Measurements from ENCODE around the gene NRCAM. TPM values are rescaled to one million over a fixed set of nuclear protein-coding genes. Genes with fewer than 3 reads are reported as not detected.

Gene NRCAM
- total RNA-seq, 1 experiment from 2014 or later: 2.7 TPM

GRCh38 chr7:108181073-108181985 is 274.9 kb downstream of the NRCAM start:
- TF ChIP-seq E2F1 (CRISPR knock-in tag; IDR thresholded peaks at IDR 0.05) (no peak), CREB1 (CRISPR knock-in tag; IDR thresholded peaks at IDR 0.05) (no peak), IRF1 (CRISPR knock-in tag; IDR thresholded peaks at IDR 0.05) (no peak), ZNF532 (CRISPR knock-in tag; IDR thresholded peaks at IDR 0.05; ENCODE audit: borderline replicate concordance) (no peak), FOXP1 (CRISPR knock-in tag; IDR thresholded peaks at IDR 0.05; ENCODE audit: borderline replicate concordance) (no peak), TEAD1 (CRISPR knock-in tag; IDR thresholded peaks at IDR 0.05) (peak; percentile 43; the same call in 1 of the 2 replicates), ZNF423 (CRISPR knock-in tag; IDR thresholded peaks at IDR 0.05) (no peak), SP1 (CRISPR knock-in tag; conservative IDR thresholded peaks at IDR 0.05) (no peak; the same call in 1 of the 2 replicates), ETV6 (CRISPR knock-in tag; IDR thresholded peaks at IDR 0.05) (0 out of 2 replicates have a peak, but pooled peaks have one; percentile 45), RORB (CRISPR knock-in tag; IDR thresholded peaks at IDR 0.05) (no peak), ZNF138 (CRISPR knock-in tag; conservative IDR thresholded peaks at IDR 0.05) (no peak), CTCF (IDR thresholded peaks at IDR 0.05) (peak; percentile 60), FOXP4 (CRISPR knock-in tag; IDR thresholded peaks at IDR 0.05) (0 out of 2 replicates have a peak, but pooled peaks have one; percentile 26), NR1H2 (CRISPR knock-in tag; IDR thresholded peaks at IDR 0.05) (no peak), GRHL2 (CRISPR knock-in tag; IDR thresholded peaks at IDR 0.05; ENCODE audit: insufficient replicate concordance, severe bottlenecking) (no peak), NFATC4 (CRISPR knock-in tag; IDR thresholded peaks at IDR 0.05) (no peak), CREM (CRISPR knock-in tag; IDR thresholded peaks at IDR 0.05) (no peak), MLX (CRISPR knock-in tag; IDR thresholded peaks at IDR 0.05) (no peak), IRF2 (CRISPR knock-in tag; IDR thresholded peaks at IDR 0.05; ENCODE audit: borderline replicate concordance, low read depth) (no peak), ZNF416 (CRISPR knock-in tag; IDR thresholded peaks at IDR 0.05) (no peak), ZMAT4 (CRISPR knock-in tag; IDR thresholded peaks at IDR 0.05) (no peak)
- ATAC-seq (peak; percentile 96), DNase-seq (ENCODE audit: low spot score) (peak; percentile 56)
- Mint-ChIP-seq H3K27me3 (ENCODE audit: low read depth) (no peaks in the 10 kb centered on the region), H3K27ac (no peak overlapping the region), H3K9me3 (no peaks in the 10 kb centered on the region), H3K4me1 (peaks cover 21% of the 10 kb centered on the region), H3K4me3 (peak overlapping the region; percentile 16; the same call in 1 of the 2 replicates), H3K36me3 (no peaks in the 10 kb centered on the region)
- CTCF ChIA-PET: interaction anchor here (0.7 to 1.0 kb wide), 5 partner anchors 132 to 344 kb away, joined by 3 to 5 read pairs (median 4); partner anchors contain the start of gene PNPLA8
- POLR2A ChIA-PET: interaction anchor here (0.6 kb wide), 2 partner anchors 273 to 704 kb away, joined by 3 read pairs; no protein-coding TSS in a partner anchor
